Natural killer cell (primary cell): ENCODE data around the gene MCTP1. TPM values are rescaled to one million over a fixed set of nuclear protein-coding genes. Genes with fewer than 3 reads are reported as not detected.

Experiments
- ATAC-seq, 3 donors: fragments of 150-1000 bp in 2 of 3; fragments of 200-7000 bp in 1 of 3; cut with Tn5 transposase; 1 replicate in 1 of 3; 2 replicates in 2 of 3; pipeline ENCODE4 v1.10.0; 2021; ENCODE audit warnings: mild to moderate bottlenecking in 2 of 3, moderate library complexity in 2 of 3
- DNase-seq, 2 donors: peaks; one replicate each; pipeline versions ENCODE4 v3.0.0 to v3.0.0-alpha.2; 2013 to 2021; ENCODE audit warnings: mixed read lengths in 1 of 2
- H3K27ac ChIP-seq: one replicate; pipeline ENCODE4 v1.5.1; 2013; ENCODE audit warnings: mild to moderate bottlenecking, low read length
- H3K27me3 ChIP-seq: one replicate; pipeline ENCODE4 v1.6.1; 2013; ENCODE audit warnings: low read length; ENCODE audit not compliant: control insufficient read depth, insufficient read depth
- H3K36me3 ChIP-seq: one replicate; pipeline ENCODE4 v1.6.1; 2013; ENCODE audit warnings: low read length; ENCODE audit not compliant: control insufficient read depth, insufficient read depth
- H3K4me1 ChIP-seq: one replicate; pipeline ENCODE4 v1.6.1; 2013; ENCODE audit warnings: low read length; ENCODE audit not compliant: control insufficient read depth, insufficient read depth
- H3K4me3 ChIP-seq: one replicate; pipeline ENCODE4 v1.5.1; 2013; ENCODE audit warnings: low read length
- H3K9me3 ChIP-seq: one replicate; pipeline ENCODE4 v1.6.1; 2013; ENCODE audit warnings: low read length; ENCODE audit not compliant: control insufficient read depth, insufficient read depth
- H3K27ac Mint-ChIP-seq, 2 donors: one replicate each; pipeline ENCODE4 v1.8.0; 2022; ENCODE audit warnings: mild to moderate bottlenecking in 2 of 2, mixed read lengths in 2 of 2, moderate library complexity in 1 of 2
- H3K27me3 Mint-ChIP-seq, 2 donors: one replicate each; pipeline ENCODE4 v1.8.0; 2022; ENCODE audit warnings: low read depth in 2 of 2, mixed read lengths in 2 of 2
- H3K36me3 Mint-ChIP-seq: one replicate; pipeline ENCODE4 v1.8.0; 2022; ENCODE audit warnings: mixed read lengths
- H3K4me1 Mint-ChIP-seq, 2 donors: one replicate each; pipeline ENCODE4 v1.8.0; 2022; ENCODE audit warnings: mixed read lengths in 2 of 2
- H3K4me3 Mint-ChIP-seq: one replicate; pipeline ENCODE4 v1.8.0; 2022; ENCODE audit warnings: mild to moderate bottlenecking, moderate library complexity, mixed read lengths
- H3K9me3 Mint-ChIP-seq, 2 donors: one replicate each; pipeline ENCODE4 v1.8.0; 2022; ENCODE audit warnings: mixed read lengths in 2 of 2
- CTCF ChIP-seq: fragments of 200-600 bp; IDR thresholded peaks from one replicate; pipeline ENCODE4 v1.8.0; 2022; ENCODE audit warnings: antibody characterized with exemption
- WGBS: methylation state at CpG from one replicate; pipeline ENCODE4 v1.1.7; 2013; ENCODE audit warnings: missing lambda C conversion rate; ENCODE audit not compliant: insufficient coverage; 5-methylcytosine and 5-hydroxymethylcytosine counted together
- intact Hi-C: fragments of 100-400 bp; cut with micrococcal nuclease; formaldehyde crosslinking; loops from one replicate; pipeline ENCODE4 v1.14.2; 2022
- total RNA-seq, 4 donors: library from RNA; stranded (reverse); fragments of 120-200 nt in 1 of 4; gene quantifications; one replicate each; pipeline versions ENCODE4 v1.2.3 to v1.2.4, GENCODE V29; 2013 to 2022

Gene MCTP1
- total RNA-seq, 3 donors from 2014 or later (not counting 1 experiment from before 2014, with no cell fraction given): 4.7 to 15.1 (median 9.8) TPM

DNA sequence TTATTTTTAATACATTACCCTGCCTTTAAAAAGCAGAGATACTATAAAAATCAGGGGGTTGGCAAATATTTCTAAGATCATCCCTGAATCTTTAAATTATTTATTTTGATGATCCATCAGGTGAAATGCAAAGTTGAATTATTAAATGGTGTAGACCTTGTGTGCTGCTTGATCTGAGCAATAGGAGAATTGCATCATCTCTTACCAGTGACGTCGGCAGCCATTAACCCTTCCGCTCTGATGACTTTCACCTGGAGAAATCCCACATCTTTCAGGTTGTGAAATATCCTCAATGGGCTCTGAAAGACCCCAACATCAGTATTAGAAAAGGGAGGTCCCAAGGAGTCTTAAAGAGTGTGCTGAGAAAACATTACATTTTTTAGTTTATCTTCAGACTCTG, 396.2 kb downstream of the MCTP1 start:
- Histone ChIP-seq H3K36me3 (no peaks in the 10 kb centered on the region), H3K27me3 (no peaks in the 10 kb centered on the region), H3K4me1 (no peaks in the 10 kb centered on the region), H3K27ac (no peak overlapping the region), H3K4me3 (no peak overlapping the region), H3K9me3 (no peaks in the 10 kb centered on the region)
- H3K4me3 Mint-ChIP-seq: no peak overlapping the region
- H3K27me3 Mint-ChIP-seq: no peaks in the 10 kb centered on the region
- ATAC-seq (no peak), DNase-seq (no peak)
- 97% methylated on average over 3 of the region's 3 CpGs for WGBS
- no peaks in the 10 kb centered on the region for H3K36me3 Mint-ChIP-seq
- intact Hi-C loops: no loop called here
- H3K9me3 Mint-ChIP-seq: no peaks in the 10 kb centered on the region
- no peaks in the 10 kb centered on the region for H3K4me1 Mint-ChIP-seq
- TF ChIP-seq CTCF: no peak
- no peak overlapping the region for H3K27ac Mint-ChIP-seq

DNA sequence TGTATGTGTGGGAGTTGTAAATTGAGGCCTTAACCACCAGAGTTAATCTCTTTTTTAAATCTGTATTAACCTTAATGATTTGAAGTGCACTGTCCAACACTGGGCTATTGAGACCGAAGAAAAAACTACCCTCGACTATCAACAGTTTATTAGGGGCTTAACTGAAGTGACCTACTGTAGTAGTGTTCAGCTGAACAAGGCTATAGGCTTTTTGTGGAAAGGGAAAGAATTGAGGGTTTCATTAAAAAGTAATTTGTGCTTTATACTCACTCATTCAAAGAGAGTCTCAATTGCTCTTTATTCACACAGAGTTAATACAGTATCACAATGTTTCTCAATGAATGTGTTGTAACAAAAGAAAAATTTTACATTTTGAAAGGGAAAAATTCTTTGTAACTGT, 399.0 kb downstream of the MCTP1 start:
- no peaks in the 10 kb centered on the region for H3K36me3 ChIP-seq

GRCh38 chr5:94884311-94884710, 400.6 kb downstream of the MCTP1 start:
- Histone ChIP-seq H3K27me3 (peaks cover 2% of the 10 kb centered on the region), H3K4me3 (no peak overlapping the region), H3K36me3 (no peaks in the 10 kb centered on the region), H3K9me3 (no peaks in the 10 kb centered on the region), H3K4me1 (no peaks in the 10 kb centered on the region), H3K27ac (no peak overlapping the region)
- TF ChIP-seq CTCF: no peak
- Mint-ChIP-seq H3K4me1 (no peaks in the 10 kb centered on the region), H3K9me3 (no peaks in the 10 kb centered on the region), H3K27me3 (no peaks in the 10 kb centered on the region), H3K36me3 (no peaks in the 10 kb centered on the region), H3K4me3 (no peak overlapping the region), H3K27ac (no peak overlapping the region)
- DNase-seq: no peak
- no peak for ATAC-seq
- intact Hi-C loops: no loop called here
- WGBS: 84% methylated on average over 8 of the region's 9 CpGs

More for the DNA sequence above, 399.0 kb downstream of the MCTP1 start:
- no peak for DNase-seq
- H3K27ac Mint-ChIP-seq: no peak overlapping the region
- intact Hi-C loops: no loop called here
- H3K36me3 Mint-ChIP-seq: no peaks in the 10 kb centered on the region
- no peaks in the 10 kb centered on the region for H3K4me1 ChIP-seq
- no peaks in the 10 kb centered on the region for H3K9me3 Mint-ChIP-seq
- WGBS: 82% methylated on average over 2 of the region's 2 CpGs
- peaks cover 2% of the 10 kb centered on the region for H3K27me3 ChIP-seq
- TF ChIP-seq CTCF: no peak
- no peak overlapping the region for H3K27ac ChIP-seq
- H3K27me3 Mint-ChIP-seq: no peaks in the 10 kb centered on the region
- no peaks in the 10 kb centered on the region for H3K4me1 Mint-ChIP-seq
- H3K4me3 Mint-ChIP-seq: no peak overlapping the region
- H3K4me3 ChIP-seq: no peak overlapping the region
- no peak for ATAC-seq
- no peaks in the 10 kb centered on the region for H3K9me3 ChIP-seq

DNA sequence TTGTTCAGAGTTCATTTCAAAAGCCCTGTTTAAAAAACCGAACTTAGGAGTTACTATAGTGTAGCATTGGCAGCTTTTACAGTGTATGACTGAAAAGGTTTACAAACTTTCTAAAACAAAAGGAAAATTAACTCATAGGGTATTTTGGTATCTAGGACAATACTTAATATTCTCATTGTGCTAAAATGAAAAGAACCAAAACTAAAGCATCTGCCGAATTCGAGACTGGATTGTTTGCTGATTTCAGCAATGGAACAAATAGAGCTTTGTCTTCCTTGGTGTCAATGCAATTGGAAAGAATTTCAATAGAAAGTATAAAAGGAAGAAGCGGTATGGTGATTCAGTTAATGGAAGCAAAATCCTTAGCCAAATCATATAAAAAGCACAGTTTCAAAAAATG, 412.4 kb downstream of the MCTP1 start:
- Mint-ChIP-seq H3K4me3 (no peak overlapping the region), H3K27ac (no peak overlapping the region), H3K9me3 (no peaks in the 10 kb centered on the region), H3K4me1 (no peaks in the 10 kb centered on the region), H3K27me3 (no peaks in the 10 kb centered on the region), H3K36me3 (no peaks in the 10 kb centered on the region)
- intact Hi-C loops: no loop called here
- H3K36me3 ChIP-seq: no peaks in the 10 kb centered on the region
- DNase-seq: no peak
- WGBS: 95% methylated on average over 2 of the region's 4 CpGs
- H3K4me3 ChIP-seq: no peak overlapping the region
- ATAC-seq: no peak
- H3K27me3 ChIP-seq: no peaks in the 10 kb centered on the region
- no peaks in the 10 kb centered on the region for H3K4me1 ChIP-seq
- TF ChIP-seq CTCF: no peak
- H3K9me3 ChIP-seq: no peaks in the 10 kb centered on the region
- H3K27ac ChIP-seq: no peak overlapping the region
